ENCODE measurements around the gene PNMT. TPM values are rescaled to one million over a fixed set of nuclear protein-coding genes. Genes with fewer than 3 reads are reported as not detected.
"Not testable (repeated sequence)": the region's sequence is repeated elsewhere in the genome, so short reads cannot be mapped to it uniquely, and the experiment has no call there.

Gene PNMT
- total RNA-seq, 1 donor from 2014 or later = not detected

- DNase-seq (ENCODE audit: extremely low read depth, low read depth, low spot score) = no peak
These were observed 36.7 kb downstream of the PNMT start for GRCh38 chr17:39704821-39705551.

GRCh38 chr17:39705786-39706348 is 37.6 kb downstream of the PNMT start:
- DNase-seq (ENCODE audit: extremely low read depth, low read depth, low spot score) = no peak

GRCh38 chr17:39706383-39706782 is 38.1 kb downstream of the PNMT start:
- no peak for DNase-seq (ENCODE audit: extremely low read depth, low read depth, low spot score)

GRCh38 chr17:39706921-39707337 is 38.7 kb downstream of the PNMT start:
- DNase-seq (ENCODE audit: extremely low read depth, low read depth, low spot score) = no peak

GRCh38 chr17:39709319-39709997 is 41.2 kb downstream of the PNMT start:
- no peak for DNase-seq (ENCODE audit: extremely low read depth, low read depth, low spot score)

- no peak for DNase-seq (ENCODE audit: extremely low read depth, low read depth, low spot score)
These were observed 42.0 kb downstream of the PNMT start for GRCh38 chr17:39709998-39710964.

- DNase-seq (ENCODE audit: extremely low read depth, low read depth, low spot score) = not testable (repeated sequence)
These were observed 42.8 kb downstream of the PNMT start for GRCh38 chr17:39711071-39711470.

GRCh38 chr17:39711851-39712250 is 43.6 kb downstream of the PNMT start:
- DNase-seq (ENCODE audit: extremely low read depth, low read depth, low spot score) = no peak

- DNase-seq (ENCODE audit: extremely low read depth, low read depth, low spot score) = no peak
These were observed 46.0 kb downstream of the PNMT start for GRCh38 chr17:39714234-39714633.

GRCh38 chr17:39715375-39716072 is 47.3 kb downstream of the PNMT start:
- no peak for DNase-seq (ENCODE audit: extremely low read depth, low read depth, low spot score)

- no peak for DNase-seq (ENCODE audit: extremely low read depth, low read depth, low spot score)
These were observed 48.0 kb downstream of the PNMT start for GRCh38 chr17:39716073-39716818.

- no peak for DNase-seq (ENCODE audit: extremely low read depth, low read depth, low spot score)
These were observed 48.8 kb downstream of the PNMT start for GRCh38 chr17:39716879-39717536.

GRCh38 chr17:39717660-39718059 is 49.4 kb downstream of the PNMT start:
- DNase-seq (ENCODE audit: extremely low read depth, low read depth, low spot score) = no peak

GRCh38 chr17:39719563-39720355 is 51.5 kb downstream of the PNMT start:
- no peak for DNase-seq (ENCODE audit: extremely low read depth, low read depth, low spot score)

Data from glomerular endothelial cell (primary cell).